K562 (cell line): Measurements from ENCODE around the gene CCR7. TPM values are rescaled to one million over a fixed set of nuclear protein-coding genes. Genes with fewer than 3 reads are reported as not detected.

ENCODE experiments used
- ATF6 ChIP-seq: sonication (generic); formaldehyde crosslinking; IDR thresholded peaks from 2 replicates; pipeline ENCODE4 v1.4.0; 2020; ENCODE audit warnings: mild to moderate bottlenecking, missing genetic modification reagents
- DEAF1 ChIP-seq: fragments of 450-650 bp; formaldehyde crosslinking; IDR thresholded peaks from 2 replicates; pipeline ENCODE4 v1.4.0; 2020; ENCODE audit warnings: mild to moderate bottlenecking, moderate library complexity
- ETV5 ChIP-seq: sonication (generic); formaldehyde crosslinking; IDR thresholded peaks from 2 replicates; pipeline ENCODE4 v1.4.0; 2020; ENCODE audit warnings: low read depth, mild to moderate bottlenecking, missing genetic modification reagents
- FOXJ2 ChIP-seq: fragments of 200-800 bp; sonication (Bioruptor generic); IDR thresholded peaks from 2 replicates; pipeline ENCODE4 v1.6.1; 2016; ENCODE audit warnings: missing genetic modification characterization, missing compliant biosample characterization
- JUN ChIP-seq, 2 experiments: sonication (generic) in 1 of 2; formaldehyde crosslinking in 1 of 2; IDR thresholded peaks; 2 replicates each; pipeline versions ENCODE4 v1.6.1 to v1.8.0; 2012 to 2022; ENCODE audit warnings: borderline replicate concordance in 2 of 2, mild to moderate bottlenecking in 2 of 2, improper control_type of control experiment in 1 of 2, low read depth in 1 of 2, low read length in 1 of 2, missing genetic modification reagents in 1 of 2
- KLF1 ChIP-seq: fragments of 450-650 bp; IDR thresholded peaks from 2 replicates; pipeline ENCODE4 v1.6.1; 2016; ENCODE audit warnings: missing genetic modification characterization, missing compliant biosample characterization
- MBD1 ChIP-seq: fragments of 250-450 bp; sonication (Bioruptor Pico); IDR thresholded peaks from 2 replicates; pipeline ENCODE4 v1.8.0; 2022; ENCODE audit warnings: inconsistent platforms
- NFE2L1 ChIP-seq: fragments of 450-650 bp; IDR thresholded peaks from 2 replicates; pipeline ENCODE4 v1.6.1; 2016; ENCODE audit warnings: missing genetic modification characterization, low read depth, mild to moderate bottlenecking, missing compliant biosample characterization, moderate library complexity, borderline replicate concordance
- RREB1 ChIP-seq: fragments of 250-450 bp; sonication (Bioruptor Pico); IDR thresholded peaks from 2 replicates; pipeline ENCODE4 v1.4.0; 2020
- SIN3B ChIP-seq: fragments of 450-650 bp; IDR thresholded peaks from 2 replicates; pipeline ENCODE4 v1.6.1; 2017; ENCODE audit warnings: low read depth, mild to moderate bottlenecking, moderate library complexity
- TAF1 ChIP-seq: IDR thresholded peaks from 2 replicates; pipeline ENCODE4 v1.6.1; 2011; ENCODE audit warnings: mild to moderate bottlenecking, low read length, moderate library complexity; ENCODE audit not compliant: insufficient read depth, control insufficient read depth, severe bottlenecking; ENCODE audit errors: extremely low read depth
- THRAP3 ChIP-seq: fragments of 450-650 bp; IDR thresholded peaks from 2 replicates; pipeline ENCODE4 v1.6.1; 2016; ENCODE audit warnings: mild to moderate bottlenecking, inconsistent platforms, borderline replicate concordance
- ZNF224 ChIP-seq: sonication (generic); formaldehyde crosslinking; IDR thresholded peaks from 2 replicates; pipeline ENCODE4 v1.8.0; 2022; ENCODE audit warnings: mild to moderate bottlenecking, missing genetic modification reagents
- ZNF511 ChIP-seq: sonication (generic); formaldehyde crosslinking; IDR thresholded peaks from 2 replicates; pipeline ENCODE4 v1.8.0; 2022; ENCODE audit warnings: mild to moderate bottlenecking, missing genetic modification reagents
- polyA plus RNA-seq, 8 experiments: library from polyadenylated mRNA; depleted of rRNA in 4 of 8; stranded (reverse) in 5 of 8; unstranded in 3 of 8; fragments of >200 nt; fragmentation: Nextera tagmentation in 2 of 8; fragmentation: Illumina TruSeq in 1 of 8; extraction: Ambion mirVana in 2 of 8; extraction: Trizol in 1 of 8; gene quantifications; 2 replicates each; pipeline versions ENCODE4 v1.2.1 to v1.2.3, GENCODE V29; 2011 to 2014; ENCODE audit warnings: inconsistent platforms in 1 of 8, missing spikeins in 1 of 8
- total RNA-seq, 7 experiments: library from RNA; depleted of rRNA in 6 of 7; stranded (reverse); fragments of >200 nt in 6 of 7; fragmentation: Illumina TruSeq in 2 of 7; extraction: Trizol in 2 of 7; gene quantifications; 2 replicates each; pipeline versions ENCODE4 v1.2.1 to v1.2.3, GENCODE V29; 2011 to 2021; ENCODE audit warnings: low replicate concordance in 1 of 7

Gene CCR7
- total and polyA plus RNA-seq, 9 of the 15 experiments (the other 6 are each of a cell fraction or from before 2014, with no cell fraction given) = 0.14 to 1.4 (median 0.56) TPM

GRCh38 chr17:40560592-40561293 is 4.5 kb downstream of the CCR7 start (continued):
- TF ChIP-seq RREB1 (CRISPR knock-in tag) = no peak
- no peak for TF ChIP-seq ZNF224 (CRISPR knock-in tag)
- TF ChIP-seq ATF6 (CRISPR knock-in tag) = no peak
- TF ChIP-seq ETV5 (CRISPR knock-in tag) = no peak
- no peak for TF ChIP-seq THRAP3
- TF ChIP-seq NFE2L1 = no peak
- no peak for TF ChIP-seq ZNF511 (CRISPR knock-in tag)
- TF ChIP-seq KLF1 (tag) = no peak
- peak; percentile 63; the same call in 1 of the 2 replicates for TF ChIP-seq JUN (IDR thresholded peaks at IDR 0.05; ENCODE audit: borderline replicate concordance, low read depth, low read length)
- TF ChIP-seq JUN (CRISPR knock-in tag; IDR thresholded peaks at IDR 0.05; ENCODE audit: borderline replicate concordance) = no peak
- TF ChIP-seq SIN3B = no peak
- TF ChIP-seq FOXJ2 (tag) = no peak
- TF ChIP-seq DEAF1 (CRISPR knock-in tag) = no peak
- TF ChIP-seq MBD1 = no peak
- no peak for TF ChIP-seq TAF1
